H1 (cell line): ENCODE measurements around the gene DOP1A. TPM values are rescaled to one million over a fixed set of nuclear protein-coding genes. Genes with fewer than 3 reads are reported as not detected.
A peak's percentile ranks its signal among the peaks of the same experiment; 100 is the strongest.

ENCODE experiments used
- ASH2L ChIP-seq: fragments of 200-600, 300-600 bp; sonication (generic); IDR thresholded peaks from one replicate; pipeline ENCODE4 v1.7.1; 2017; ENCODE audit warnings: low read length
- CBX8 ChIP-seq: fragments of 300-800, 300-1000 bp; sonication (generic); IDR thresholded peaks from 2 replicates; pipeline ENCODE4 v1.7.1; 2016; ENCODE audit warnings: low read depth, low read length, borderline replicate concordance
- CHD1 ChIP-seq: IDR thresholded peaks from 2 replicates; pipeline ENCODE4 v1.6.1; 2012; ENCODE audit warnings: low read depth, low read length, improper control_type of control experiment
- CTBP2 ChIP-seq: IDR thresholded peaks from 2 replicates; pipeline ENCODE4 v1.7.0; 2011; ENCODE audit warnings: borderline replicate concordance, mild to moderate bottlenecking, moderate library complexity, mixed read lengths, low read length; ENCODE audit not compliant: insufficient read depth, insufficient read length
- EGR1 ChIP-seq: IDR thresholded peaks from 2 replicates; pipeline ENCODE4 v1.6.1; 2011; ENCODE audit warnings: low read depth, low read length, borderline replicate concordance
- GTF2F1 ChIP-seq: IDR thresholded peaks from 2 replicates; pipeline ENCODE4 v1.6.1; 2012; ENCODE audit warnings: low read depth, low read length, improper control_type of control experiment, borderline replicate concordance
- HDAC2 ChIP-seq, 2 experiments: fragments of 300-600 bp in 1 of 2; sonication (generic) in 1 of 2; IDR thresholded peaks; 2 replicates each; pipeline ENCODE4 v1.6.1; 2011 to 2012; ENCODE audit warnings: low read depth in 2 of 2, low read length in 2 of 2, mild to moderate bottlenecking in 2 of 2, moderate library complexity in 2 of 2, borderline replicate concordance in 1 of 2, inconsistent platforms in 1 of 2
- HDAC6 ChIP-seq: IDR thresholded peaks from one replicate; pipeline ENCODE4 v1.7.1; 2012; ENCODE audit warnings: low read depth, mild to moderate bottlenecking, inconsistent platforms, low read length, moderate library complexity
- JUND ChIP-seq: IDR thresholded peaks from 2 replicates; pipeline ENCODE4 v1.6.1; 2011; ENCODE audit warnings: mild to moderate bottlenecking, improper control_type of control experiment, low read length
- KDM1A ChIP-seq: fragments of 200-600, 300-600 bp; sonication (generic); IDR thresholded peaks from 2 replicates; pipeline ENCODE4 v1.7.1; 2016; ENCODE audit warnings: mild to moderate bottlenecking, low read length, borderline replicate concordance
- NANOG ChIP-seq: IDR thresholded peaks from 2 replicates; pipeline ENCODE4 v1.6.1; 2011; ENCODE audit warnings: low read length, low read depth, mild to moderate bottlenecking, inconsistent platforms; ENCODE audit not compliant: insufficient read depth, poor library complexity, severe bottlenecking
- NRF1 ChIP-seq: IDR thresholded peaks from 2 replicates; pipeline ENCODE4 v1.6.1; 2011; ENCODE audit warnings: mild to moderate bottlenecking, low read depth, low read length, improper control_type of control experiment
- POLR2A ChIP-seq, 2 experiments: IDR thresholded peaks; 1 replicate in 1 of 2; 2 replicates in 1 of 2; pipeline ENCODE4 v1.6.1; 2011; ENCODE audit warnings: low read depth in 2 of 2, low read length in 2 of 2, mild to moderate bottlenecking in 2 of 2; ENCODE audit errors: control extremely low read depth in 1 of 2
- POLR2AphosphoS5 ChIP-seq: IDR thresholded peaks from 2 replicates; pipeline ENCODE4 v1.6.1; 2011; ENCODE audit warnings: low read depth, low read length
- RAD21 ChIP-seq, 2 experiments: IDR thresholded peaks in 1 of 2; conservative IDR thresholded peaks in 1 of 2; 2 replicates each; pipeline ENCODE4 v1.6.1; 2011; ENCODE audit warnings: low read depth in 2 of 2, low read length in 2 of 2, improper control_type of control experiment in 1 of 2, inconsistent platforms in 1 of 2, mild to moderate bottlenecking in 1 of 2, moderate library complexity in 1 of 2
- RBBP5 ChIP-seq: IDR thresholded peaks from 2 replicates; pipeline ENCODE4 v1.7.1; 2012; ENCODE audit warnings: low read depth, mild to moderate bottlenecking, inconsistent platforms, low read length, moderate library complexity, borderline replicate concordance
- RFX5 ChIP-seq: IDR thresholded peaks from 2 replicates; pipeline ENCODE4 v1.6.1; 2011; ENCODE audit warnings: low read depth, low read length, improper control_type of control experiment, borderline replicate concordance
- SP1 ChIP-seq: IDR thresholded peaks from 2 replicates; pipeline ENCODE4 v1.6.1; 2011; ENCODE audit warnings: low read depth, low read length
- TCF12 ChIP-seq: IDR thresholded peaks from 2 replicates; pipeline ENCODE4 v1.6.1; 2011; ENCODE audit warnings: low read depth, mild to moderate bottlenecking, low read length
- polyA plus RNA-seq, 7 experiments: library from polyadenylated mRNA; depleted of rRNA in 3 of 7; stranded (reverse) in 5 of 7; unstranded in 2 of 7; fragments of >200 nt in 5 of 7; fragments of 200-250 nt in 2 of 7; gene quantifications; 1 replicate in 5 of 7; 2 replicates in 1 of 7; 4 replicates in 1 of 7; pipeline versions ENCODE4 v1.2.1 to v1.2.3, GENCODE V29; 2011 to 2013; ENCODE audit warnings: missing spikeins in 2 of 7, mixed read lengths in 2 of 7
- total RNA-seq: library from RNA; stranded (reverse); fragmentation: NEBNext Ultra II Directional; extraction: Animal tissue kit (Norgen Biotek cat#: 25700); gene quantifications from 2 replicates; pipeline ENCODE4 v1.2.1, GENCODE V29; 2021
- TF ChIP-seq, protein P1 (sequence below): IDR thresholded peaks from 2 replicates; pipeline ENCODE4 v1.6.1; 2011; ENCODE audit warnings: low read length, improper control_type of control experiment
- TF ChIP-seq, protein P2 (sequence below): IDR thresholded peaks from 2 replicates; pipeline ENCODE4 v1.6.1; 2011; ENCODE audit warnings: low read depth, mild to moderate bottlenecking, low read length; ENCODE audit not compliant: insufficient read depth

The DOP1A gene
- total and polyA plus RNA-seq, 2 of the 8 experiments (the other 6 are each of a cell fraction or from before 2014, with no cell fraction given): 7.5 to 14.7 TPM

DNA sequence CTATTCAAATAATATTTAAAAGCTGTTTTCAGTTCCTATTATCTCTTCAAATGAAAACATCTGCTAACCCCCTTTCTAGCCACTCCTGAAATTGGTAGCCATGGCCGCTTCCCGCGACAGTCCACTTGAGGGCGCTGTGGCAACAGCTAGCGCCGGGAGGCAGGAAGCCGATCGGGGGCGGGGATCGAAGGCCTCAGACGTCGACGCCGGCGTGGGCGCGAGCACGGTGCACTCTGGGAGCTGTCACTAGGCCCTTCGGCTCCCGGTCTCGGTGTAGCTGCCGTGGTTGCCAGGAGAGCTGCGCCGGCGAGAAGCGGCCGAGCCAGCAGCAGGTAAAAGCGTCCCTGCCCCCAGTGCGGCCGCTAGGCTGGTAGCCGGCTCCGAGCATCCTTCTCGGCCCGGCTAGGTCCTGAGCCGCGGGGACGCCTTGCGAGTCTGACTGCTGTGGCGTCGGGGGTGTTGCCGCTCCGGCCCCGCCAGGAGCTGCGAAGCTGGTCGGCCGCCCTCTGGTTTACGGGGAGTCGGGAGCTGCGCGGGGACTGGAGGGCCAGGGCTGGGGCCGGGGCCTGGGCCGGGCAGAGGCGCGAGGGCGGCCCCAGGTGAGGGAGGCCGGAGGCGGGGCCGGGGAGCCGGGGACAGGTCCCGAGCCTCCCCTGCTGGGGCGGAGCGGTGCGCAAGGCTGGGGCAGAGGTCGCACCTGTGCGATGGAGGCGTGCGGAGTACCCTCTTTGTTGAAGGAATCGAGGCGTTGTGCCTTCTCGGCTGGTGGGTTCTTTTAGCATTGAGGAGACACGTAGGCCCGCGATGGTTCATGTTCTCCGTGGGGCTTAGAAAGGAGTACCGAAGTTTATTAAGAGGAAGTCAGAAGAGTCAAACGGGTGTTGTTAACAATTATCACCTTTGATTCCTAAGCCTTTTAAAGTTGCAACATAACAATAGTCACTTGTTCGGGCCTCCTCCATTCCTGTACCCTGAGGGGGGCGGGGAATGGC is at the start of gene DOP1A (continued):
- TF ChIP-seq POLR2AphosphoS5: peak; percentile 91
- TF ChIP-seq EGR1: peak; percentile 97
- no peak for TF ChIP-seq GTF2F1
- TF ChIP-seq RBBP5: peak; percentile 90
- no peak for TF ChIP-seq KDM1A
- TF ChIP-seq CTBP2: no peak
- peak; percentile 60 to 96; a peak in 2 of 4 replicates for TF ChIP-seq HDAC2 (IDR thresholded peaks at IDR 0.05; ENCODE audit: borderline replicate concordance in 1 of 2, low read depth in 2 of 2, low read length in 2 of 2)
- no peak for TF ChIP-seq NRF1
- TF ChIP-seq TCF12: 0 out of 2 replicates have a peak, but pooled peaks have one; percentile 68
- no peak for TF ChIP-seq RFX5
- TF ChIP-seq, protein P1, sequence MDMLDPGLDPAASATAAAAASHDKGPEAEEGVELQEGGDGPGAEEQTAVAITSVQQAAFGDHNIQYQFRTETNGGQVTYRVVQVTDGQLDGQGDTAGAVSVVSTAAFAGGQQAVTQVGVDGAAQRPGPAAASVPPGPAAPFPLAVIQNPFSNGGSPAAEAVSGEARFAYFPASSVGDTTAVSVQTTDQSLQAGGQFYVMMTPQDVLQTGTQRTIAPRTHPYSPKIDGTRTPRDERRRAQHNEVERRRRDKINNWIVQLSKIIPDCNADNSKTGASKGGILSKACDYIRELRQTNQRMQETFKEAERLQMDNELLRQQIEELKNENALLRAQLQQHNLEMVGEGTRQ: 0 out of 2 replicates have a peak, but pooled peaks have one; percentile 9
- TF ChIP-seq POLR2A (IDR thresholded peaks at IDR 0.05; ENCODE audit: control extremely low read depth in 1 of 2, low read depth in 2 of 2, low read length in 2 of 2): peak; percentile 67 to 72; a peak in 2 of 3 replicates
- TF ChIP-seq HDAC6: no peak
- TF ChIP-seq RAD21 (IDR thresholded peaks at IDR 0.05 in 1 of 2, conservative IDR thresholded peaks at IDR 0.05 in 1 of 2; ENCODE audit: low read depth in 2 of 2, low read length in 2 of 2): peak; percentile 90 to 95
- TF ChIP-seq JUND: no peak
- TF ChIP-seq CBX8: no peak
- TF ChIP-seq, protein P2, sequence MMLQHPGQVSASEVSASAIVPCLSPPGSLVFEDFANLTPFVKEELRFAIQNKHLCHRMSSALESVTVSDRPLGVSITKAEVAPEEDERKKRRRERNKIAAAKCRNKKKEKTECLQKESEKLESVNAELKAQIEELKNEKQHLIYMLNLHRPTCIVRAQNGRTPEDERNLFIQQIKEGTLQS: no peak
- TF ChIP-seq NANOG: no peak
- TF ChIP-seq CHD1: no peak
- peak; percentile 94 for TF ChIP-seq ASH2L
- TF ChIP-seq SP1: 0 out of 2 replicates have a peak, but pooled peaks have one; percentile 24
